DOHH2 (cell line): ENCODE results near the gene FAAP100.

Experiments
- H3F3A ChIP-seq: fragments of 200-600 bp; sonication (generic), shearing (Covaris generic); 2 replicates; pipeline ENCODE4 v1.6.0; 2016; ENCODE audit warnings: antibody characterized with exemption, mild to moderate bottlenecking; ENCODE audit not compliant: control insufficient read depth, insufficient read depth
- H3K27ac ChIP-seq: fragments of 200-600 bp; sonication (generic); 2 replicates; pipeline ENCODE4 v1.5.1; 2014; ENCODE audit warnings: low read depth, mild to moderate bottlenecking, low read length, moderate library complexity
- H3K27me3 ChIP-seq: fragments of 200-600 bp; sonication (generic); 2 replicates; pipeline ENCODE4 v1.6.1; 2014; ENCODE audit warnings: mild to moderate bottlenecking, low read length, mixed read lengths; ENCODE audit not compliant: control insufficient read depth
- H3K36me3 ChIP-seq: fragments of 200-600 bp; sonication (generic); 2 replicates; pipeline ENCODE4 v1.6.1; 2014; ENCODE audit warnings: mild to moderate bottlenecking, low read length, moderate library complexity, mixed read lengths; ENCODE audit not compliant: control insufficient read depth
- H3K4me1 ChIP-seq: fragments of 200-600 bp; sonication (generic); 2 replicates; pipeline ENCODE4 v1.6.1; 2014; ENCODE audit warnings: mild to moderate bottlenecking, low read length, mixed read lengths; ENCODE audit not compliant: control insufficient read depth
- H3K4me2 ChIP-seq: fragments of 200-600 bp; sonication (generic); 2 replicates; pipeline ENCODE4 v1.6.0; 2014; ENCODE audit warnings: mild to moderate bottlenecking, low read length, moderate library complexity
- H3K4me3 ChIP-seq: fragments of 200-600 bp; sonication (generic); 2 replicates; pipeline ENCODE4 v1.5.1; 2014; ENCODE audit warnings: mild to moderate bottlenecking, low read length, mixed read lengths
- H3K79me2 ChIP-seq: fragments of 200-600 bp; sonication (generic); 2 replicates; pipeline ENCODE4 v1.6.1; 2014; ENCODE audit warnings: mild to moderate bottlenecking, low read length, mixed read lengths; ENCODE audit not compliant: control insufficient read depth
- H3K9me2 ChIP-seq: fragments of 200-600 bp; sonication (generic); replicated peaks from 2 replicates; pipeline ENCODE4 v1.6.1; 2014; ENCODE audit warnings: mild to moderate bottlenecking, low read length, mixed read lengths; ENCODE audit not compliant: control insufficient read depth
- H3K9me3 ChIP-seq: fragments of 200-600 bp; sonication (generic); 2 replicates; pipeline ENCODE4 v1.6.1; 2014; ENCODE audit warnings: antibody characterized with exemption, low read length, mixed read lengths; ENCODE audit not compliant: control insufficient read depth, insufficient read depth
- H4K20me1 ChIP-seq: fragments of 200-600 bp; sonication (generic); 2 replicates; pipeline ENCODE4 v1.6.0; 2014; ENCODE audit warnings: low read depth, mild to moderate bottlenecking, antibody characterized with exemption, low read length, moderate library complexity; ENCODE audit not compliant: control insufficient read depth, insufficient read depth
- CTCF ChIP-seq: fragments of 200-600 bp; sonication (generic); IDR thresholded peaks from one replicate; pipeline ENCODE4 v1.5.1; 2014; ENCODE audit warnings: antibody characterized with exemption, mild to moderate bottlenecking, low read depth, low read length; ENCODE audit not compliant: poor library complexity, severe bottlenecking
- EZH2phosphoT487 ChIP-seq: fragments of 200-600 bp; sonication (generic); IDR thresholded peaks from 2 replicates; pipeline ENCODE4 v1.6.1; 2017; ENCODE audit warnings: borderline replicate concordance, mild to moderate bottlenecking, antibody characterized with exemption, low read length, moderate library complexity, mixed read lengths

FAAP100 gene

GRCh38 chr17:81581758-81582157 is 29.6 kb upstream of the FAAP100 start:
- Histone ChIP-seq H3K36me3 (peaks cover 73% of the 10 kb centered on the region), H3K4me2 (no peak overlapping the region), H3K27ac (no peak overlapping the region), H3K27me3 (no peaks in the 10 kb centered on the region), H3F3A (no peaks in the 10 kb centered on the region), H3K4me3 (no peak overlapping the region), H3K4me1 (no peaks in the 10 kb centered on the region), H4K20me1 (no peaks in the 10 kb centered on the region), H3K9me2 (no peaks in the 10 kb centered on the region), H3K9me3 (no peaks in the 10 kb centered on the region), H3K79me2 (peaks cover 7% of the 10 kb centered on the region)
- TF ChIP-seq CTCF = no peak
- TF ChIP-seq EZH2phosphoT487 = no peak

GRCh38 chr17:81580481-81580880 is 28.3 kb upstream of the FAAP100 start:
- Histone ChIP-seq H4K20me1 (no peaks in the 10 kb centered on the region), H3K27me3 (no peaks in the 10 kb centered on the region), H3K4me3 (no peak overlapping the region), H3K27ac (no peak overlapping the region), H3K9me3 (no peaks in the 10 kb centered on the region), H3F3A (no peaks in the 10 kb centered on the region), H3K79me2 (peaks cover 7% of the 10 kb centered on the region), H3K9me2 (no peaks in the 10 kb centered on the region), H3K4me1 (no peaks in the 10 kb centered on the region), H3K4me2 (no peak overlapping the region), H3K36me3 (peaks cover 73% of the 10 kb centered on the region)
- no peak for TF ChIP-seq EZH2phosphoT487
- no peak for TF ChIP-seq CTCF

GRCh38 chr17:81579821-81580321 is 27.7 kb upstream of the FAAP100 start:
- no peaks in the 10 kb centered on the region for H3F3A ChIP-seq
- H3K79me2 ChIP-seq = peaks cover 7% of the 10 kb centered on the region
- H3K36me3 ChIP-seq = peaks cover 71% of the 10 kb centered on the region
- H3K9me2 ChIP-seq = no peaks in the 10 kb centered on the region
- H3K4me2 ChIP-seq = no peak overlapping the region
- H3K4me3 ChIP-seq = no peak overlapping the region
- H3K27me3 ChIP-seq = no peaks in the 10 kb centered on the region
- no peak for TF ChIP-seq EZH2phosphoT487
- no peak for TF ChIP-seq CTCF
- no peak overlapping the region for H3K27ac ChIP-seq
- H3K9me3 ChIP-seq = no peaks in the 10 kb centered on the region
- H4K20me1 ChIP-seq = no peaks in the 10 kb centered on the region
- H3K4me1 ChIP-seq = no peaks in the 10 kb centered on the region
